Skeletal muscle satellite cell (primary cell): ENCODE data around the gene LAMB3.

Source experiments
- H3K27me3 ChIP-seq: 2 replicates; pipeline ENCODE4 v1.7.0; 2013; ENCODE audit warnings: low read length; ENCODE audit not compliant: control insufficient read depth, insufficient read depth
- H3K36me3 ChIP-seq: 2 replicates; pipeline ENCODE4 v1.7.0; 2013; ENCODE audit warnings: mild to moderate bottlenecking, control low read depth, low read length; ENCODE audit not compliant: insufficient read depth
- H3K4me1 ChIP-seq: 2 replicates; pipeline ENCODE4 v1.7.0; 2013; ENCODE audit warnings: low read length; ENCODE audit not compliant: control insufficient read depth, insufficient read depth
- H3K4me2 ChIP-seq: 2 replicates; pipeline ENCODE4 v1.7.0; 2013; ENCODE audit warnings: mild to moderate bottlenecking, low read length
- H3K4me3 ChIP-seq: 2 replicates; pipeline ENCODE4 v1.7.0; 2013; ENCODE audit warnings: low read length
- H3K9ac ChIP-seq: 2 replicates; pipeline ENCODE4 v1.7.0; 2013; ENCODE audit warnings: mild to moderate bottlenecking, low read depth, low read length, moderate library complexity
- H3K9me3 ChIP-seq: replicated peaks from 2 replicates; pipeline ENCODE4 v1.7.0; 2013; ENCODE audit warnings: mild to moderate bottlenecking, control low read depth, low read length

LAMB3 gene

GRCh38 chr1:209598227-209598626 lies 54.0 kb downstream of the LAMB3 start:
- Histone ChIP-seq H3K36me3 (no peaks in the 10 kb centered on the region), H3K9ac (no peak overlapping the region), H3K4me1 (no peaks in the 10 kb centered on the region), H3K4me3 (no peak overlapping the region), H3K9me3 (no peaks in the 10 kb centered on the region), H3K27me3 (peaks cover 37% of the 10 kb centered on the region), H3K4me2 (no peak overlapping the region)

- H3K9ac ChIP-seq: no peak overlapping the region
- H3K27me3 ChIP-seq: peaks cover 40% of the 10 kb centered on the region
- H3K4me2 ChIP-seq: no peak overlapping the region
- no peaks in the 10 kb centered on the region for H3K36me3 ChIP-seq
- H3K4me3 ChIP-seq: no peak overlapping the region
- no peaks in the 10 kb centered on the region for H3K9me3 ChIP-seq
- H3K4me1 ChIP-seq: no peaks in the 10 kb centered on the region
Observed at GRCh38 chr1:209597499-209597898, 54.7 kb downstream of the LAMB3 start.

GRCh38 chr1:209595599-209596285 lies 56.5 kb downstream of the LAMB3 start:
- Histone ChIP-seq H3K4me1 (no peaks in the 10 kb centered on the region), H3K9ac (no peak overlapping the region), H3K9me3 (no peaks in the 10 kb centered on the region), H3K36me3 (no peaks in the 10 kb centered on the region), H3K27me3 (peaks cover 41% of the 10 kb centered on the region), H3K4me2 (no peak overlapping the region), H3K4me3 (no peak overlapping the region)

- Histone ChIP-seq H3K36me3 (no peaks in the 10 kb centered on the region), H3K4me1 (no peaks in the 10 kb centered on the region), H3K4me2 (no peak overlapping the region), H3K27me3 (peaks cover 41% of the 10 kb centered on the region), H3K9ac (no peak overlapping the region), H3K9me3 (no peaks in the 10 kb centered on the region), H3K4me3 (no peak overlapping the region)
Observed at GRCh38 chr1:209595028-209595427, 57.2 kb downstream of the LAMB3 start.

- Histone ChIP-seq H3K9ac (no peak overlapping the region), H3K9me3 (no peaks in the 10 kb centered on the region), H3K27me3 (peaks cover 35% of the 10 kb centered on the region), H3K4me2 (no peak overlapping the region), H3K4me3 (no peak overlapping the region), H3K4me1 (no peaks in the 10 kb centered on the region), H3K36me3 (no peaks in the 10 kb centered on the region)
Observed at GRCh38 chr1:209594440-209594839, 57.8 kb downstream of the LAMB3 start.

GRCh38 chr1:209593747-209594146 lies 58.5 kb downstream of the LAMB3 start:
- H3K27me3 ChIP-seq: peaks cover 34% of the 10 kb centered on the region
- H3K36me3 ChIP-seq: no peaks in the 10 kb centered on the region
- no peak overlapping the region for H3K4me3 ChIP-seq

GRCh38 chr1:209590405-209590804 lies 61.8 kb downstream of the LAMB3 start:
- Histone ChIP-seq H3K9ac (no peak overlapping the region), H3K4me3 (no peak overlapping the region), H3K4me1 (no peaks in the 10 kb centered on the region), H3K9me3 (no peaks in the 10 kb centered on the region), H3K36me3 (no peaks in the 10 kb centered on the region), H3K4me2 (no peak overlapping the region), H3K27me3 (peaks cover 33% of the 10 kb centered on the region)

More at GRCh38 chr1:209593747-209594146, 58.5 kb downstream of the LAMB3 start:
- no peak overlapping the region for H3K4me2 ChIP-seq
- H3K4me1 ChIP-seq: no peaks in the 10 kb centered on the region
- no peaks in the 10 kb centered on the region for H3K9me3 ChIP-seq
- no peak overlapping the region for H3K9ac ChIP-seq

GRCh38 chr1:209589863-209590262 lies 62.4 kb downstream of the LAMB3 start:
- Histone ChIP-seq H3K4me2 (no peak overlapping the region), H3K9me3 (no peaks in the 10 kb centered on the region), H3K9ac (no peak overlapping the region), H3K4me3 (no peak overlapping the region), H3K36me3 (no peaks in the 10 kb centered on the region), H3K27me3 (peaks cover 34% of the 10 kb centered on the region), H3K4me1 (no peaks in the 10 kb centered on the region)

GRCh38 chr1:209589440-209589839 lies 62.8 kb downstream of the LAMB3 start:
- peaks cover 35% of the 10 kb centered on the region for H3K27me3 ChIP-seq
- no peak overlapping the region for H3K4me2 ChIP-seq
- H3K4me1 ChIP-seq: no peaks in the 10 kb centered on the region
- no peak overlapping the region for H3K4me3 ChIP-seq
- no peak overlapping the region for H3K9ac ChIP-seq
- no peaks in the 10 kb centered on the region for H3K36me3 ChIP-seq
- H3K9me3 ChIP-seq: no peaks in the 10 kb centered on the region

- Histone ChIP-seq H3K4me3 (no peak overlapping the region), H3K9me3 (no peaks in the 10 kb centered on the region), H3K4me2 (no peak overlapping the region), H3K36me3 (no peaks in the 10 kb centered on the region), H3K4me1 (no peaks in the 10 kb centered on the region), H3K27me3 (peaks cover 38% of the 10 kb centered on the region), H3K9ac (no peak overlapping the region)
Observed at GRCh38 chr1:209587789-209588188, 64.4 kb downstream of the LAMB3 start.

- Histone ChIP-seq H3K4me2 (no peak overlapping the region), H3K4me3 (no peak overlapping the region), H3K36me3 (no peaks in the 10 kb centered on the region), H3K9me3 (no peaks in the 10 kb centered on the region), H3K4me1 (no peaks in the 10 kb centered on the region), H3K9ac (no peak overlapping the region), H3K27me3 (peaks cover 43% of the 10 kb centered on the region)
Observed at GRCh38 chr1:209586221-209586740, 65.9 kb downstream of the LAMB3 start.

GRCh38 chr1:209585672-209586071 lies 66.6 kb downstream of the LAMB3 start:
- Histone ChIP-seq H3K4me1 (no peaks in the 10 kb centered on the region), H3K9me3 (no peaks in the 10 kb centered on the region), H3K36me3 (no peaks in the 10 kb centered on the region), H3K27me3 (peaks cover 45% of the 10 kb centered on the region), H3K4me2 (peak overlapping the region; percentile 59), H3K4me3 (peak overlapping the region; percentile 32), H3K9ac (no peak overlapping the region)
